Medulla oblongata (tissue), 1 donor: ENCODE data around the gene C11orf65.
"Not testable (repeated sequence)": the region's sequence is repeated elsewhere in the genome, so short reads cannot be mapped to it uniquely, and the experiment has no call there.

ENCODE experiments used
- DNase-seq: peaks from one replicate; pipeline ENCODE4 v3.0.0-alpha.2; 2015; ENCODE audit errors: extremely low spot score

Gene C11orf65

DNA sequence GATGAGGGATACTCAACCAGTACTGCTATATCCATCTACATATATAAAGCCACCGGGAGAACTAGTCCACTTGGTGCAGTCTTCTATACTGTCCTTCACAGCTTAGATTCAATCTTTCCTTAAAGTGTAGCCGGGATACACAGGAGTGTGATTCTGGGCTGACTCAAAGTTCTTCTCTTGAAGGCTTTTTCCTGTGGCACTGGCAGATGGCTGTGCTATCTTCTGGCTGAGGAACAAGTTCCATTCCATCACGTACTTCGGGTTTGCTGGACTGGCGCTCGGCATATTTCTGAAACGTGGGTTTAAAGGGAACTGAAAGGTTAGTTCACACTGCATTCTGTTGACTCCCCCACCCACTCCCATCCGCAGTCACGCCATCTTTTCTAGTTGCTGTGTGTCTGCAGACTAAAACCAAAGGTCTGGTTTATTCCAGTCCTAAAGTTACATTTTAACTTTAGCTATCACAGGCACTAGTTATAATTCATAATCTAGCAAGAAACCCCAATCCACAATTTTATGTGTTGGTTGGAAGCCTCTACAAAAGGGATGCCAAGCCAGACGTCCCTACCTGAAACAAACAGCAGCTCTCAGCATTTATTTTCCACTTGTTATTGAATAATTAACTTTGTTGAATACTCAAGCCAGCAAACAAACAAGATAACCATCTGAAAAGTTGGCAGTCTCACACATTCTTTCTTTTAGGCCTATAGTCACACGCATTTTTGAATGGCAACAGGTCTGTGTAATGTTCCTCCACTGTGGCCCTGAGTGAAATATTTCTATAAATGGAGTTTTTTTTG, 7.5 kb upstream of the C11orf65 start:
- DNase-seq, result no peak

DNA sequence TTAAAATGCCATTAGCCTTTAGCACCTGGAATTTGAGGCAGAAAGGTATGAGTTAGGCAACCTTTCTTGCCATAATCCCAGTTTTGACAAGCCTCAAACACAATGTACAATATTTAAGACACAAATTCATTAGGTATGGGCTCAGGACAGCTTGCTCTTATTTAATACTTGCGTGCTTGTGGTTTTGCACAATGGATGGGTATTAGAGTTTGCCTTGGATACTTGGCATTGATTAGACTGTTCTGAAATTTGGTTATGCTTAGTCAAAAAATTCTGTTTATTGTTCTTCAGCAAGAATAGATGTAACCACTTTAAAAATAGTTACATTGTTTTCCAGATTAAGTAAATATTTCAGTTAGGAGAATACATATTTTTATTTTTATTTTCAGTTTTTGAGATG, 5.4 kb upstream of the C11orf65 start:
- no peak for DNase-seq

DNA sequence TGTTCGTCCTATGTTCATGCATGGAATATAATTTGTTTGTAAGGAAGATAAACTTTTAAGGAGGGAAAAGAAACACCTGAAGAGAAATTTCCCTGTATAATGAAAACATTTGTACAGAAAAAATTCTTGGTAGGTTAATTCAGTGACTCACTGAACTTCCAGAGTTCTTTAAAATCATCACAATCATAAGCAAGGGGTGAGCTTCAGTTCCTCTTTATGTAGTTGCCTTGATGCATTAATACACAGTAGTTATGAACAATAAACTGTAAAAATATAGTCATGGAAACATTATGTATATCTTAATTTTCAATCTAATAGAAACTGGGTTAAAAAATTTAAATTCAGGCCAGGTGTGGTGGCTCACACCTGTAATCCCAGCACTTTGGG, 1.1 kb upstream of the C11orf65 start:
- no peak for DNase-seq

DNA sequence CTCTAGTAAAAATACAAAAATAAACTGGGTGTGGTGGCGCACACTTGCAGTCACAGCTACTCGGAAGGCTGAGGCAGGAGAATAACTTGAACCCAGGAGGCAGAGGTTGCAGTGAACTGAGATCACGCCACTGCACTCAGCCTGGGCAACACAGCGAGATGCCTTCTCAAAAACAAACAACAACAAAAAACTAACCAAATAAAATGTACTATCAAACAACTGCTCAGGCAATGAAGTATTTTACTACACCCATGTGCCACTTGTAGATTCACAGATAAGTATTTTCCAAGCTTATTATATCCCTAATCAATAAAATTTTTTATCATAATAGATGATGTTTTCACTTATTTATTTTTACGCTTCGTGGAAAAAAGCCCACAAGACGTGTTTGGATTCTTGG, 924 bp downstream of the C11orf65 start:
- no peak for DNase-seq

DNA sequence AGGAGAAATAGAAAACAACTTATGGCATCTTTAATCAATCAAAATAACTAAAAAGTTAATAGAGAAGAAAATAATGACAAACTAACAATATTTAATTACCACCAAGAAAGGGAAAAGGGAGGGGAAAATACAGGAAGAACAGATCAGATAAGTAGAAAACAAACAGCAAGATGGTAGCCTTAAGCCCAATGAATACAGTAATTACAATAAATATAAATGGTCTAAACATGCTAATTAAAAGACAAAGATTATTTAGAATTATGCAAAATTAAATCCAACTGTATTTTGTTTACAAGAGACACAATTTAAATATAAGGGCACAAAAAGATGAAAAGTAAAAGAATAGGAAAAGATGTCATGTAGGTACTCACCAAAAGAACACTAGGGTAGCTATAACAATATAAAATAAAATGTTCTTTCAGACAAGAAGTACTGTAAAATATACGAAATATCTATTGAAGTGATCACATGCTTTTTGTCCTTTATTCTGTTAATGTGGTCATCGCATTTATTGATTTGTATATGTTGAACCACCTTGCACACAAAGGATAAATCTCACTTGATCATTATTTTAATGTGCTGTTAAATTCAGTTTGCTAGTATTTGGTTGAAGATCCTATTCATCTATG, 14.0 kb downstream of the C11orf65 start:
- no peak for DNase-seq

DNA sequence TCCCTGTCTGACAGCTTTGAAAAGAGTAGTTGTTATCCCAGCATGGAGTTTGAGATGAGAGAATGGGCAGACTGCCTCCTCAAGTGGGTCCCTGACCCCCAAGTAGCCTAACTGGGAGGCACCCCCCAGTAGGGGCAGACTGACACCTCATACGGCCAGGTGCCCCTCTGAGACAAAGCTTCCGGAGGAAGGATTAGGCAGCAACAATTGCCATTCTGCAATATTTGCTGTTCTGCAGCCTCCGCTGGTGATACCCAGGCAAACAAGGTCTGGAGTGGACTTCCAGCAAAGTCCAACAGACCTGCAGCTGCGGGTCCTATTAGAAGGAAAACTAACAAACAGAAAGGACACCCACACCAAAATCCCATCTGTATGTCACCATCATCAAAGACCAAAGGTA, 25.9 kb downstream of the C11orf65 start:
- not testable (repeated sequence) for DNase-seq

DNA sequence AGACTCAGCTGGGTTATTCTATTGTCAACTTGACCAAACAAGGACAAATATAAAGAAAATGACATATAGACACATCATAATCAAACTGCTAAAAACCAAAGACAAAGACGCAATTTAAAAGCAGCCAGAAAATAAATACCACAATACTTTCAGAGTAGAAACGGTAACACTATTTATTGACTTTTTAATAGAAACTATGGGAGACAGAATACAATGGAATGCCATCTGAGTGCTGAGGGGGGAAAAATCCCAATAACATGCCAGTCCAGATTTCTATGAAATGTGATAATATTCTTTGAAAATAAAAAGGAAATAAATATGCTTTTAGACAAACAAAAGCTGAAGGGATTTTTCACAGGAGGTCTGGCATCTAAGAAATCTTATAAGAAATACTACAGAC, 30.7 kb downstream of the C11orf65 start:
- DNase-seq, result no peak

DNA sequence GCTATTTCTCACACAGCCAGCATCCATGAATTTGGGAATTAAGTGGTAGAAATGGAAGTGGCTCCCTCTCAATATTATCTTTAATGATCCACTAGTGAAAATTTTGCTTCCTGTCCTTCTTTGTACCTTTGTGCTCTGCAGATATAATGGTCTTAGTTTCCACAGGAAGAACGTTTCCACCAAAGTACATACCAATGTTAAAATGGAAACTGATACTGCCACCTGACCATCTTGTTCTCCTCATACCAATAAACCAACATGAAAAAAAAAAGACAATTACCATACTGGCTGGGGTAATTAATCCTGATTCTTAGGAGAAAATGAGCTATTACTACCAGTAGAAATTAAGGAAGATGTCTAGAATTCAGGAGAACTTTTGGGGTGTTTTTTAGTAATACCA, 32.3 kb downstream of the C11orf65 start:
- DNase-seq, result no peak

DNA sequence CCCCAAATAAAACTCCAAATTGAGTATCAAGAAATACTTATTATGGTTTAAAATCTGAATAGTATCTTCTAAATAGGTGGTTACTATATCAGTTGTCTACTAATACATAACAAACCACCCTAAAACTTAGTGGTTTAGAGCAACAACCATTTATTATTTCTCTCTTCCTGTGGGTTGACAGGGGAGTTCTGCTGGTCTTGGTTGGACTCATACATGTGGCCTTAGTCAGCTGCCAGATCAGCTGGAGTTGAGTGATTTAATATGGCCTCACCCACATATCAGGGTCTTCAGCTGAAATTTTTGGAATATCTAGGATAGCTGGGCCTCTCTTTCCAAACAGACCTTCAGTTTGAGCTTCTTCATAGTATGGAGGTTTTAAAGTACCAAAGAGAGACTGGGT, 34.5 kb downstream of the C11orf65 start:
- DNase-seq, result no peak

DNA sequence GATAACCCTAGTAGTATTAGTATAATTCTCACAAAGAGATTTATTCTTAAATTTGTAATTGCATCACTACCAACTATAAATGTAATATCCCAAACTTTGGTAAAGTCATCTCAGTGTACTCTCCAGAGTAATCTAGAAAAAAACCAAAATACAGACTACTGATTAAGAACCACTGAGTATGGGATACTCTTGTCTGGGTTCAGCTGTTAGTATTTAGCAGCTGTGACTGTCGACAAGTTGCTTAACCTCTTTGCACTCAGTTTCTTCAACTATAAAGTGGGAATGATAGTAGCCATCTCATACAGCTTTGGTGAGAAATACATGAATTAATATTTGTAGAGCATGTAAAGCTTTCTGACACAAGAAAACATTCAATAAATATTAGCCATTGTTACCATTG, 35.3 kb downstream of the C11orf65 start:
- DNase-seq, result no peak

DNA sequence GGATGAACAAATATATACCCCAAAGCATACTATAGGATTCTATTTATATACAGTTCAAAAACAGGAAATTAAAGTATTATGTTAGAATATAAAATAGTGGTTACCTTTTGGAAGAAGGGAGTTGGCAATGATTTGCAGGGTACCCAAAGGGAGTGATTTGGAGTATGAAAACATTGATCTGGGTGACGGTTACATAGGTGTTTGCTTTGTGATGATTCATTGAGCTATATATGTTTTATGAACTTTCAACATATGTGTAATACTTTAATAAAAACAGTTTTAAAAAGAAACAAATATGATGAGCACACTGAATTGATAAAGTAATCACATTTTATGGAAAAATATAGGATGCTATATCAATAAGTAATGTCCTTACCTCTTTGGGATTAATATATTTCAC, 36.0 kb downstream of the C11orf65 start:
- no peak for DNase-seq

DNA sequence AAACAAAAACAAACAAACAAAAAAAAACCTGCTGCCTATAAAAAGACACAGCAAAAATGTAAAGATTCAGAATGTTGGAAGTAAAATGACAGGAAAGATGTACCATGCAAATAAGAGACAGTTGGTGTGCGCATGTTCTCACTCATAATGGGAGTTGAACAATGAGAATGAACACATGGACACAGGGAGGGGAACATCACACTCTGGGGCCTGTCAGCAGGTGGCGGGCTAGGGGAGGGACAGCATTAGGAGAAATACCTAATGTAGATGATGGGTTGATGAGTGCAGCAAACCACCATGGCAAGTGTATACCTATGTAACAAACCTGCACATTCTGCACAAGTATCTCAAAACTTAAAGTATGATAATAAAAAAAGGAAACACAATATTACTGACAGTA, 49.8 kb downstream of the C11orf65 start:
- DNase-seq, result not testable (repeated sequence)

DNA sequence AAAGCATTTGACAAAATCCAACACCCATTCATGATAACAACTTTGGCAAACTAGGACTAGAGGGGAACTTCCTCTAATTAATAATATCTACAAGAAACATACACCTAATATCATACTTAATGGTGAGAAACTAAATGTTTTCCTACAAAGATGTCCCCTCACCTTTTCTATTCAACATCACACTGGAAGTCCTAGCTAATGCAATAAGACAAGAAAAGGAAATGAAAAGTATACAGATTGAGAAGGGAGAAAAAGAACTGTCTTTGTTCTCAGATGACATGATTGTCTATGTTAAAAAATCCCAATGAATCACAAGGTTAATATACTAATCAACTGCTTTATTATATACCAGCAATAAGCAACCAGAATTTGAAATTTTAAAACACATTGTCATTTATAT, 52.4 kb downstream of the C11orf65 start:
- no peak for DNase-seq

DNA sequence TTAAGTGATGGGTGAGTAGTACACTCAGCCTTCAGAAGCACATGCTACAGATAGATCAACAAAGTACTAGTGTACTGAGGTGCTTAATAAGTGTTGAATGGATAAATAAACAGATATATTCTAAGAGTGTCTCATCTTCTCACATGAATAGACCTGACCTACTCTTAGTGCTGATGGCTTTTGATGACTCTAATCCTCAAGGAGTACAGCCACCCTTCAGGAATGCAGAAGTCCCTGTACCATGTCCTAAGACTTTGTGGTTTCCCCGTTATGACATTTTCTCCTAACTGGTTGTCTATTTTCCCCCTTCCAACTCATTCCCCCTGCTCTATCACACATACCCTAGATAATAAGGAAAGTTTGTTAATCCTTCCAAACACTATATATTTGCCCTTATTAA, 61.6 kb downstream of the C11orf65 start:
- DNase-seq, result no peak

DNA sequence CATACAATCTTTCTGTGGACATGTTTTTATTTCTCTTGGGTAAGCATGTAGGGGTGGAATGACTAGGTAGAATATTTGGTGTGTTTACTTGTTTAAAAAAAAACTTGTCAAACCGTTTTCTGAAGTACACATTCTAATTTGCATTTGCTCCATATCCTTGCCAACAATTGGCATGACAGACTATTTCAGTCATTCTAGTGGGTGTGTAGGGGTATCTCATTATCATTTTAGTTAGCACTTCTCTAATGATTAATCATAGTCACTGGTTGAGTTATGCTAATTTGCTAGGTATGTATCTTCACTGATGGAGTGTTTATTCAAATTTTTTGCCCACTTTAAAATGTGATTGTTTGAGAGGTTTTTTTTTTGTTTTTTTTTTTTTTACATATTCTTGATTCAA, 64.3 kb downstream of the C11orf65 start:
- DNase-seq, result no peak

DNA sequence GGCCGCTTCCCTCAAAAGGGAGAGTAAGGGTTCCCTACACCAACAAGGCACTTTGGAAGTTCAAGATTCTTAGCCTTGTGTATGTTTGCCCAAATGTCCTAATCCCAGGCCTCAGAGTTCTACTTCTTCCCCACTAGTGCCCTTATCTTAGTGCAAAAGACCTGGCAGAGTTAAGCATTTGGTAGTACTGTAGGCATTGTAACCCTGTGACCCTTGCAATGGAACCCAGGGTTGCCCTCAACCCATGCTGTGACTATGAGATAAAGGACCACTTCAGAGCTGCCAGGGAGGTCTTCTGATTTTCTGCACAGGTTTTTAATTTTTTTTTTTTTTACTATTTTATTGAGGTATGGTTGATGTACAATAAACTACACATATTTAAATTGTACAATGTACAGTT, 65.1 kb downstream of the C11orf65 start:
- DNase-seq, result no peak

DNA sequence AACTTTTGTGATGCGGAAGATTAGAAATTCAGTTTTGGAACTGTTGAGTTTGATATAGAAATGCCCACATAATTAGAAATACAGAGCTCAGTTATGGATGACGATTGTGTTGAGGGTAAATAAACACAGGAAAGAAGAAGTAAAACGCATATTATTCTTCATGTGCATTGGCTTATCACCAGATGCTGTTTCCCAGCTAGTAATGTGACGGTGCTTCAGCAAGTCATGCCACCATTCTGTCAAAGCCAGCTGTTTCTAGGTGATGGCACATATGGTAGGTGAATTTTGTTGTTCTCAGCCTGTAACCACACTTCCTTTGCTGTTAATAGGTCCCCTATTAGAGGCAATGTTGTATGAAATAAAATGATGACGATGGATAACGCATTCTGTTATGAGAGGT, 68.9 kb downstream of the C11orf65 start:
- no peak for DNase-seq

DNA sequence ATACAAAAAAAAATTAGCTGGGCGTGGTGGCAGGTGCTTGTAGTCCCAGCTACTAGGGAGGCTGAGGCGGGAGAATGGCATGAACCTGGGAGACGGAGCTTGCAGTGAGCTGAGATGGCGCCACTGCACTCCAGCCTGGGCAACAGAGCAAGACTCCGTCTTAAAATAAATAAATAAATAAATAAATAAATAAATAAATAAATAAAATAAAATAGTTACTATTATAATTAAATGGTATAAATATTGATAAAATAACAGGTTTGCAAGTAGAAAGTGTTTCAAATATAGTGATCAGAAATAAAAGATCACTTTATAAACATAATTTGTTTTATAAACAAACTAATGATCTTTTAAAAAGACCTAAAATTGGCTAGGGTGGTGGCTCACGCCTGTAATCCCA, 70.7 kb downstream of the C11orf65 start:
- not testable (repeated sequence) for DNase-seq

DNA sequence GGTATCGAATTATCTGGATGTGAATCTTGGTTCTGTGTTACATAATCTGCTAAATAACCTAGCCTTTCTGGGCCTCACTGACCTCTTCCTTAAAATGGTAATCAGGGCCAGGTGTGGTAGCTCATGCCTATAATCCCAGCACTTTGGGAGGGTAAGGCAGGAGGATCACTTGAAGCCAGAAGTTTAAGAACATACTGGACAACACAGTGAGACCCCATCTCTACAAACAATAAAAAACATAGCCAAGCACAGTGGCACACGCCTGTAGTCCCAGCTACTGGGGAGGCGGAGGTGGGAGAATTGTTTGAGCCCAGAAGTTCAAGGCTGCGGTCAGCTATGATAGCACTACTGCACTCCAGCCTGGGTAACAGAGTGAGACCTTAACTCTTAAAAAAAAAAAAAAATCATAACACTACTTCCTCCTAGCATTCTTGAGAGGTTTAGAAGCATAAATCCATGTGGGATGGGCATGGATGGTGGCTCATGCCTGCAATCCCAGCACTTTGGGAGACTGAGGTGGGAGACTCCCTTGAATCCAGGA, 72.5 kb downstream of the C11orf65 start:
- no peak for DNase-seq

DNA sequence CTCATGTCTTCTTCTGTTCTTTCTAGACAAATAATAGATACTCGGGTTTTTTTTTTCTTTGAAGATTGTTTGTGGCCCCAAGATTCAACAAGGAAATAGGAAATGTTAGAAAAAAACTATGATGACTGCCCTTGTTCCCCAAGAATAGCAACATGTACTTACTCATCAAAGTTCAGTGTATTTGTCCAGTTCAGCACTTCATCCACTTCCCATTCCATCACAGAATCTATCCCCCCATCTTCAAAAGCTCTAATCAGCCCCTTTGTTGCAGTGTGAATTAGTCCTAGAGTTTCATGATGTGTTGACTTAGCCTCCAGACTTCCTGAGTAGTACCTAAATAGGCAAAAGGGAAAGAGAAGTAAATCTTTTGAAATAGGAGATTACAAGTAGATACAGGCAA, 74.3 kb downstream of the C11orf65 start:
- DNase-seq, result peak; percentile 5

DNA sequence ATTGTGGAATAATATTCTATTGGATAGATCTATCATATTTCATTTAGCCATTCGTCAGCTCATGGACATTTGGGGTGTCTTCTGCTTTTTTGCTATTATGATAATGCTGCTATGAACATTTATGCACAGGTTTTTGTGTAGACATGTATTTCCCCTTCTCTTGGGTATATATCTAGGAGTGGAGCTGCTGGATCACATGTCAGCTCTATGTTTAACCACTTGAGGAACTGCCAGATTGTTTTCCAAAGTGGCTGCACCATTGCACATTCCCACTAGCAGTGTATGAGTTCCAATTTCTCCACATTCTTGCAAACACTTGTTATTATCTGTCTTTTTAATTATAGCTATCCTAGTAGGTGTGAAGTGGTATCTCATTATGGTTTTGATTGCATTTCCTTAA, 75.0 kb downstream of the C11orf65 start:
- DNase-seq, result no peak

DNA sequence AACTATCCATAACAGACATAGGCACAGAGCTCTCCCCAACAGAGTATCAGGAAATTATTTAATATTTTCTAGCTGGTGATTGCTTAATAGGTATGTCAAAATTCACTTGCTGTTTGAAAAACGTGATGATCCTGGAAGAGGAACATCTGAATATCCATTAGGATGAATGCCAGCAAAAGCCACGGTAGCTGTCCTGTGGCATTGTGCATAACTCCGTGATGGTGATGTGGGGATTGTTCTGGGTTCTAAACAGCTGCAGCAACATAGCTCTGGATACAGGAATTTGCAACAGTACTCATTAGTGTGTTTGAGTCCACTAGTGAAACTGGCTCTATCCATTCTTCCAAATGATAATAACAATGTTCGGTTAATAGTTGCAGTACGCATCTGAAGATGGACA, 78.8 kb downstream of the C11orf65 start:
- no peak for DNase-seq

DNA sequence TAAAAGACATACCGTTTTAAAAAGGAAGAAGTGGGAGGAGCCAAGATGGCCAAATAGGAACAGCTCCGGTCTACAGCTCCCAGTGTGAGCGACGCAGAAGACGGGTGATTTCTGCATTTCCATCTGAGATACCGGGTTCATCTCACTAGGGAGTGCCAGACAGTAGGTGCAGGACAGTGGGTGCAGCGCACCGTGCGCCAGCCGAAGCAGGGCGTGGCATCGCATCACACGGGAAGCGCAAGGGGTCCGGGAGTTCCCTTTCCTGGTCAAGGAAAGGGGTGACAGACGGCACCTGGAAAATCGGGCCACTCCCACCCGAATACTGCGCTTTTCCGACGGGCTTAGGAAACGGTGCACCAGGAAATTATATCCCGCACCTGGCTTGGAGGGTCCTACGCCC, 93.8 kb downstream of the C11orf65 start:
- not testable (repeated sequence) for DNase-seq
